WTC11 (cell line): ENCODE data around the gene RPL37.

ENCODE experiments used
- CBFB ChIP-seq: sonication (generic); formaldehyde crosslinking; IDR thresholded peaks from 2 replicates; pipeline ENCODE4 v1.8.1; 2022; ENCODE audit warnings: mild to moderate bottlenecking, low read depth, missing genetic modification reagents
- CTCF ChIP-seq: fragments of 200-600 bp; IDR thresholded peaks from 2 replicates; pipeline ENCODE4 v1.8.0; 2022; ENCODE audit warnings: antibody characterized with exemption
- E2F1 ChIP-seq: sonication (generic); formaldehyde crosslinking; IDR thresholded peaks from 2 replicates; pipeline ENCODE4 v1.8.0; 2022; ENCODE audit warnings: mild to moderate bottlenecking, missing genetic modification reagents
- IRF1 ChIP-seq: sonication (generic); formaldehyde crosslinking; IDR thresholded peaks from 2 replicates; pipeline ENCODE4 v1.8.0; 2023; ENCODE audit warnings: missing genetic modification reagents
- JUN ChIP-seq: sonication (generic); formaldehyde crosslinking; IDR thresholded peaks from 2 replicates; pipeline ENCODE4 v1.8.0; 2023; ENCODE audit warnings: mild to moderate bottlenecking, missing genetic modification reagents
- RELA ChIP-seq: sonication (generic); formaldehyde crosslinking; IDR thresholded peaks from 2 replicates; pipeline ENCODE4 v1.8.1; 2022; ENCODE audit warnings: missing genetic modification reagents, mild to moderate bottlenecking, borderline replicate concordance
- SP1 ChIP-seq: sonication (generic); formaldehyde crosslinking; conservative IDR thresholded peaks from 2 replicates; pipeline ENCODE4 v1.8.1; 2022; ENCODE audit warnings: missing genetic modification reagents
- USF2 ChIP-seq: sonication (generic); formaldehyde crosslinking; IDR thresholded peaks from 2 replicates; pipeline ENCODE4 v1.8.1; 2023; ENCODE audit warnings: mild to moderate bottlenecking, missing genetic modification reagents, moderate library complexity

- TF ChIP-seq E2F1 (CRISPR knock-in tag) (no peak), CTCF (no peak), USF2 (CRISPR knock-in tag) (no peak), JUN (CRISPR knock-in tag) (no peak), SP1 (CRISPR knock-in tag) (no peak), IRF1 (no peak), RELA (CRISPR knock-in tag) (no peak), CBFB (CRISPR knock-in tag) (no peak)
Measured at GRCh38 chr5:40796487-40796889, 38.5 kb downstream of the RPL37 start.
